SK-N-MC (cell line): ENCODE results near the gene GCK.

Experiments used
- EZH2 ChIP-seq: fragments of 200-600 bp; sonication (generic); IDR thresholded peaks from one replicate; pipeline ENCODE4 v1.6.1; 2017; ENCODE audit warnings: antibody characterized with exemption
- POLR2AphosphoS5 ChIP-seq: IDR thresholded peaks from 2 replicates; pipeline ENCODE4 v1.6.1; 2012; ENCODE audit warnings: mild to moderate bottlenecking, low read depth, low read length, borderline replicate concordance

- TF ChIP-seq POLR2AphosphoS5 (no peak), EZH2 (no peak)
Measured at GRCh38 chr7:44194069-44194468, 4.8 kb upstream of the GCK start.
